Left hindlimb (tissue), 1 donor: ENCODE results near the gene CEP97.

Experiments used
- DNase-seq: peaks from one replicate; pipeline ENCODE4 v3.0.0-alpha.2; 2018

CEP97 gene

DNA sequence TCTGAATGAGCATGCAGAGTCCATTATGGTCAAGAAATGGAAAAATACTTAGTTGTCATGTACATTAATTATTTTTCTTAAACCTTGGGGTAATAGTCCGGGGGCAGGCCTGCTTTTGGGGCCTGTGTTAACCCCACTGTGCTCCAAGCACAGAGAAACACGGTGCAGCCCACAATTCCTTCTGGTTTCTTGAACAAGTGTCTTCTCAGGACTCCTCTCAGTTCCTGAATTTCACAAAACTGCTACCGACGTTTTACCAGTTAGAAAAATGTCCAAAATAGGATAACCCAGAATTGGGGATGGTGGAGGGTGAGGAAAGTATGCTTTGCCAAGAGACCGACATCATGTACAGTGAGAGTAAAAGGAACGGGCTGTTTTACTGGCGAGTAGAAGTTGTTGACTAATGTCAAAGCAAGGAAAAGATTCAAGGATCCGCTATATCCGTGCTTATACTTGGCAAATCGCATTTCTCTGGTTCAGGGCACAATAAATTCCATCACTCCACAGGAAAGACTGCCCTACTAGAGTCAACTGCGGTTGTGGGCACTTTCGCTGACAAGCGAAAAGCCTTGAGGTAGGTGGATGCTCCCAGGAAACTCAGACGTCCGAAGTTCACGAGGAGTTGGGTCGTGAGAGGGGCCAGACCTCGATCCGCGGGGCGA, 54.1 kb downstream of the CEP97 start:
- no peak for DNase-seq

DNA sequence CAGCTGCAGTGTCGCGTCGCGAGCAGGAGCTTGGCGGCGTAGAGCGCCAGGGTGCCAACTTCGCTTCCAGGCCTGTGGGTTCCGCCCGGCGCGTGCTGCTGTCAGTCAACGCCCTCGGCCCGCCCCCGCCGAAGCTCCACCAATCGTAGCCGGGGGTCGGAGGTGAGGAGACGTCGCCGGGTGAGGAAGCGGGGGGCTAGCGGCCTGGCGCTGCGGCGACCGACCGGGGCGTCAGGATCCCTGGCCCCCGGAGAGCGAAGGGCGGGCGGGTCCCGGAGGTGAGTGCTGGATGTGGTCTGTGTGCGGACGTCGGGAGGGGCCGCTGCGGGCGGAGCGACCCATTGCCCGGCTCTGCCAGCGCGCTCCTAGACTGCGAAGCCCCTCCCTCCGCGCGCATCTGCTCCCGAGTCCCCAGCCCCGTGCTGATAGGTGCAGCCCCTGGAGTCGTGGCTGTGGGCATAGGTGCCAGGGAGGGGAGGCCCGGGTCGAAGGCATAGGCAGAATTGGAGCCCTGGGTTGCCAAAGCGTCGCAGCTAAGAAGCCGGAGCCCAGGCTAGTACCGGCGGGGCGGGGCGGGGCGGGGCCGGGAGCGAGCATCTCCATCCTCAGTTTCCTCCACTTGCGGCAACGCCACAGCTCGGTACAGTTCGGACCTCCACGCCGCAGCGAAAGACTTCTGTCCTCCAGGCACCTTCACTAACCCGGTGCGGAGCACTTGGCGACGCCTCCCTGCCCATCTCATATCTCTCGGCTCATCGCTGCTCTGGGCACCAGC, 54.8 kb downstream of the CEP97 start, which contains the start of gene NXPE3:
NXPE3 (plus strand) TSS at position 165 of the 775 bp plus-strand sequence. CDS start 6,386 bp downstream, outside the sequence.
- peak; percentile 93 for DNase-seq

DNA sequence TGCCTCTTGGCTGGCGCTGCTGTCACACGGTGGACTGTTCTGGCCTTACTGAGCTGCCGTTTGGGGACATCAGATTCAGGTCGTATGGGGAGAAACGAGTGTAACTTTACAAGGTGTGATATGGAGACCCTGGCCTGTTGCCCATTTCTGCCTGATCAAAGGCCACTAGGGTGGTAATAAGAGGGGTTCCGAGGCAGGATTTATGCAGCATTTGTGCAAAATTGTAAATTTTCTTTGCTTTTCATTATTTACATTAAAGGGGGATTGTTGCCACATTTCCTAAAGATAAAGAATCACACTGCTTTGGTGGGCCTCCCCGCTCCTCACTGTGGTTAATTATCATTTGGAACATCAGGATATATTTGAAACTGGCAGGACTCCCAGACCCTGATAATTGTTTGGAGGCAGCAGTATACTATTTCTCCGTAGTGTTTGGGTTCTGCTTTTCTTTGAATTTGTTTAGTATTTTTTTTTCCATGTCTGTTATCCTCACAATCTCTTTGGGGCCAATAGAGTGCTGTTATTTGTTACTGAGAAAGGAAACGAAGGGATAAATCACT, 55.5 kb downstream of the CEP97 start:
- no peak for DNase-seq

DNA sequence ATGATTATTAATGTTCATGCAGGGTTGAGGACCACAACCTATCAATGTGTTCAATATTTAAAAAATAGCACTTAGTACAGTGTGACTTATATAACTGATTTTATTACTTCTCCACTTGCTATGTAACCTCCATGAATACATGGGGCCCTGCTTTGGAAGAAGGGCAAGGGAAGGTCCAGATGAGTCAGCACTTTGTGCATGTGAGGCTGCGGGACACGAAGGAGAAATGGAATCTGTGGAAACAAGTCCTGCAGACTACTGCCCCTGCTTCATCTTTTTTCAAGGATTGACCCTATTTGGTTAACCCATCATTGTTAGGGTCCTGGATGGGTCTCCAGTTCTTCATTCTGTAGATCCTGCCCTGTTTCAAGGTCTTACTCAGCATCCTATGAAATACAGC, 56.2 kb downstream of the CEP97 start:
- DNase-seq: no peak

DNA sequence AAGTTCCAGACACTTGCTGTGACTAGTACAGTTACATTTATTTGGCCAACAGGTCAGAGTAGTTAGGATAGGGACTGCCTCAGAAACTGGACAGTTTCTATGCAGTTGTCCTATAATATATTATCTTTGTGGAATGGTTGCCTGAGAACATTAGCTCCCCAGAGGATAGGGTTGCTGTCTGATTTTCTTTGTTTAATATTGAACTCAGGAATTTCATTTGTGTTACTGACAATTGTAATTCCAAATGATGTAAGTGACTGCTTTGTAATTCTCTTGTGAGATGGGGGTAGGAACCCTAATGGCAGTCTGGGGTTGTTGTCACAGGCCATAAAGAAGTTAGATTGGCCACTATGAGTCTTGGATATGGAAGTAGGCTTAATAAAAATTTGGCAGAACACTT, 56.8 kb downstream of the CEP97 start:
- DNase-seq: no peak

DNA sequence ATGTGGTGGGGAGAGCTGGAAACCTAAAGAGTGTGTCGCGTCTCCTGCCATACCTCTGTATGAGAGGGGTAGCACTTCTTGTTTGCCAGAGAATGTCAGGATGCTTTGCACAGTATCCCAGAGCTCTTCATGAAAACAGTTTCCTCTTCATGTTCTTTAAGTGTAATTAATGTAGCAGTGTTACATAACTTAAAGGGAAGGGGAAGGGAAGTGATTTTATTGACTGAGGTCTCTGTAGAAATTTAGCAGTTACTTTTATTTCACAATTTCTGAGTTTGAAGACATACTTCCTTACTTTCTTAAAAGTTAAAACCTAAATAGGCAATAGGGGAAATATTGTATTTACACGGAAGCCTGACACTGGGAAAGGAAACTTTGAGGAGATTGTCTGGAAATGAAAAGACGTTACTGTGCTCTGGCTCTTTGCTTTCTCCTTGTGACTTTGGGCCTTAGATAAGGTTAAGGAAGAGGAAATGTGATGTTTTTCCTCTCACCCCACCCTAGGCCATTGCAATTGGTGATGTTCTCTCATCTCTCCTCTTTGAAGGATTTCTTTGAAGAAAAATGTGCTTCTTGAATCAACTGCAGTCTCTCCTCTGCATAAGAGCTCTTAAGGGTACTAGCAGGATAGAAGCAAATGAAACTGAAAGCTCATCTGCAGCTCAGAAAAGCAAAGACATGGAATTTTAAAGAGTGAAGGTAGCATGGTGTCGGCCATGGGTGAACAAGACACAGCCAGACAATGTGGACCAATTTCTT, 60.6 kb downstream of the CEP97 start:
- DNase-seq: no peak

DNA sequence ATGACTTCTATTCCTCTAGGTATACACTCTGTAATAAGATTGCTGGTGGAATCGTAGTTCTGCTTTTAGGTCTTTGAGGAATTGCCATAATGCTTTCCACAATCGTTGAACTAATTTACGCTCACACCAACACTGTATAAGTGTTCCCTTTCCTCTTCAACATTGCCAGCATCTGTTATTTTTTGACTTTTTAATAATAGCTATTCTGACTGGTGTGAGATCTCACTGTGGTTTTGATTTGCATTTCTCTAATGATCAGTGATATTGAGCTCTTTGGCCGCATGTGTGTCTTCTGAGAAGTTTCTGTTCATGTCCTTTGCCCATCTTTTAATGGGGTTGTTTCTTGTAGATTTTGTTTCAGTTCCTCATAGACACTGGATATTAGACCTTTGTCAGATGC, 67.4 kb downstream of the CEP97 start:
- DNase-seq: no peak

DNA sequence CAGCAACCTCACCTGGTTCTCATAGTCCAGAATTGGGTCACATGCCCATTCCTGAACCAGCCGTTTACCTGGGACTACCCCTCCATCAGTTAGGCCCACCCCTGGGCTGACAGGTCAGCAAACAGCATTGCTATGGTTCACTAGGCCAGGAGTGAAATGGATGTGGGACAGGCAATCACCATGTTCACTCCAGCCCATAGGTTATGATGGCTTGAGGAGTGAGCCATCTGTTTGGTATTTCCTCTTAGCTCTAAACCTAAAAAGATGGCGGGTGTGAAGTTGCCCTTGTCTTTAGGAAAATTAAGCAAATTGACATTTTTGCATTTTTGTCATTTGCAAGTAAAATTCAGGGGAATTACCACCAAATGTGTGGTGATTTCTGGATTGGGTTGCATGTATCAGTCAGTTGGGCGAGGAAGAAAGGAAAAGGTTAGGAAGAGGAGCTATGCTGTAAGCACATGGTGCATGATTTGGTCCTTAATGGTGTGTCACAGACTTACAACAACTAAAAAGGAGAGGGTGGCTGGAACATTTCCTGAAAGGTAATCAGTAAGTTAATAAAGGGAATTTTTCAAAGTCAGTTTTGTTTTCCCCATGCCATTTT, 71.8 kb downstream of the CEP97 start:
- no peak for DNase-seq

DNA sequence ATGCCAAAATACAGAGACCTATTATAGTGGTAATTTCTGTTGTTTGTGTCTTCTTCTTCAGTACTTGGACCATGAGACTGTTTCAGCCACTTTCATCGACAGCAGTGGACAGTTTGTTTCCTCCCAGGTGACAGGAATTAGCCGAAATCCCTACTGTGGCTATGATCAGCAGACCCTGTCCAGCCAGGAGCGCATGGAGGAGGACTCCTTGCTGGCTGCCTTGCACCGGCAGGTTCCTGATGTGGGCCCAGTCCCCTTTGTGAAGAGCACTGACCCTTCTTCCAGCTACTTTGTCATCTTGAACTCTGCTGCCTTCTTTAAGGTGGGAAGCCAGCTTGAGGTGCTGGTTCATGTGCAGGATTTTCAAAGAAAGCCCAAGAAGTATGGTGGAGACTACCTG, 76.8 kb downstream of the CEP97 start:
- no peak for DNase-seq

DNA sequence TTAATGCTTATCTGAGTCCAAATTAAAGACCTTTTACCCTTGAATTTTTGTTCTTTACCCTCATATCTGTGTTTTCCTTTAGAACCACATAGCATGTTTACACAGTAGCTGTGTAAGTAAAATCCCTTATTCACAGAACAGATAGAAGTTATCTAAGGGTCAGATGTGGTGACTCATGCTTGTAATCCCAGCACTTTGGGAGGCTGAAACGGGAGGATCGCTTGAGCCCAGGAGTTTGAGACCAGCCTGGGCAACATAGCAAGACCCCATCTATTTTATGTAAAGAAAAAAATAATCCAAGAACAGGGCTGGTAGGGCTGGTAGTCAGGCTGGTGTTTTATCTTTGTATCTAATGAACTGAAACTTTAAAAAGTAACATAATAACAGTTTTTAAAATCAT, 77.8 kb downstream of the CEP97 start:
- DNase-seq: no peak

DNA sequence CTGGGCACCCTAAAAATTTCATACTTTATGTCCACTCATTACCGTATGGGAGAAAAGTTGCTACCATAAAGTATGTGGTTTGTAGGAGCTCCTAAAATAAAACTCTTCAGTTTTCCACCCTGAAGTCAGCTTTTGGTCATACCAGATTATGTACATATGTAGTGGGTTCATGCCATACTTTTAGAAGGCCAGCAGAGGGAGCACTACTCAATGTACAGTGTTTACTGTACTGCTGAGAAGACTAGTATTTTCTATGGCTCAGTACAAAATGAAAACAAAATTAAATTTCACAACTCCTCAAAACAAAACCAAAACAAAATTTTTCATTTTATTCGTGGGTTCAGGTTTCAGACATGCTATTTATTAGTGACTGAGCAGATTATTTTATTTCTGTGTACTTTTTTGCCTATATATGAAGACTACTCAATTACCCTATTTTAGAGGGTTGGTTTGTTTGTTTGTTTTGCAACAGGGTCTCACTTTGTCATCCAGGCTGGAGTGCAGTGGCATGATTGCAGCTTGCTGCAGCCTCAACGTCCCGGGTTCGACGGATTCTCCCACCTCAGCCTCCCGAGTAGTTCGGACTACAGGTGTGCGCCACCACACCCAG, 78.9 kb downstream of the CEP97 start:
- DNase-seq: no peak

DNA sequence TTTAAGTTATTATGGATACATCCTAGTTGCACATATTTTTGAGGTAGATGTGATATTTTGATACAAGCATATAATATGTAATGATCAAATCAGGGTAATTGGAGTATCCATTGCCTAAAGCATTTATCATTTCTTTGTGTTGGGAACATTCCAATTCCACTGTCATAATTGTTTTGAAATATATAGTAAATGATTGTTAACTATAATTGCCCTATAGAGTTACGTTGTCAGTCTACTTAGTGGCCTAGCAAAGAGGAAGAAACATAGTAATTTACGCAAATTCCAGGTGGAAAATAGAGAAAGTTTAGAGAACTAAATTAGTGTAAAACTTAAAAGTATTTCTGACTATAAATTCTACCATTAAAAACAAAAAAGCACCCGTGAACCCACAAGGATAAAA, 79.5 kb downstream of the CEP97 start:
- DNase-seq: no peak

DNA sequence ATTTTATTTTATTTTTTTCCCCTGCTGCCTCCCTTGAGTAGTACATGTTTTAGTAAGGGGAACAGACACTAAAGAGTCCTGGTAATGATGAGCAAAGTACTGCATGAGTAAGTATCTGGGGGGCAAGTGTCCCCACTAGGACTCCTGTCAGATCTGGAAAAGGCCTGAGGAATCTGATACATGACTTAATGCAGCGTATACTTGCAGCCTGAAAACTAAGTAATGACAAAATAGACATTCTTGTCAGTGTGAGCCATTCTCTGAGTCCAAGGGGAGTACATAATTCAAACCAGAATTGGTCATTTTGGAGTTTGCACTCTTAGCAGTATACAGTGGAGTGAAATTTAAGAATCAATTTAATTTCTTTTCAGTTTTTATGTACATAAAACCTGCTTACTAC, 82.1 kb downstream of the CEP97 start:
- DNase-seq: no peak

DNA sequence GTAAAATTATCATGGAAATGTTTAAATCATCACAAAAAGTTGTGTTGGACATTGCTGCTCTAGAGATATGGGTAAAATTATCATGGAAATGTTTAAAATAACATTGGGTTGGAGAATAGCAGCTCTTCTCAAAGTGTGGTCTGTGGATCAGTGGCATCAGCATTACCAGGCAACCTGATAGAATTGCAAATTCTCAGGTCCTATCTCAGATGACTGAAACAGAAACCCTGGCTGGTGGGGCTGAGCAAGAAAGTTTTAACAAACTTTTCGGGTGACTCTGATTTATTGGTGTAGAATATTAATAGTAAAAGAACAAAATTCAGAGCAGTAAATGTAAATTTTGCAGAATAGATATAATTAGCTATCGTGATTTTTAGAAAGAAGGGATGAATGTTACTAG, 83.5 kb downstream of the CEP97 start:
- no peak for DNase-seq

DNA sequence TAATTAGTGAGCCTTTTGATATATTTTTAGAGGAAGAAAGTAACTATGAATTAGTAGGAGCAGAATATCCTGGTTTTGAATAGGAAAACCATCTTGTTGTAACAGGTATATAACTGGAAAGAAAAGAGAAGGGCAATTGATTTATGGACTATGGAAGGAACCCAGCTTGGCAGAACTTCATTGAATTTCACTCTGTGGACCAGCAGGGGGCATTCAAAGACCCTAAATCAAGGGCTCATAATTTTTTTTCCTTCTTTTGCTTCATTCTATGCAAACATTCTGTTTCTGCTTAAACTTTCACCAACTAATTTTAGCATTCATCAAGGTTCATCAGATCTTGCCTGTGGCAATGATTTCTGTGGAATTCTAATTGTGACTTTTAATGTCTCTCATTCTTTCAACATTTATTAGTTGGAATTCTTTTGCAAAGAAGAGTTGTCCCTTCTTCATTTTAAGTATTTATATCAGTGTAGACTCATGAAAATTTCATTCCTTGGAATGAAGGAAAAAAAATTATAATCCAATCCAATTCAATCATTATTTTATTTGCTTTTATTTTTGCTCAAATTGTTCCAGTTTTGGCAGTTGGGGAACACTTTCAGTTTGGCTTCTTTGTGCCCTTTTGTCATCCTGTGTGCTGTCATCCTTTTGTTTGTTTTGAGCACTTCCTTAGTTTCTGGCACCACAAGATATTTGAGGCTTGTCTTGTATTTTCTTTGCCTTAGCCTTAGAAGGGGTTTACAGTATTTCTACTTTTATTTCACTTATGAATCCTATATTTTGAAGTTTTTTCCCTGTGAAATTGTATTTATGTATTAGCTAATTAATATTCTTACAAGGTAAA, 85.0 kb downstream of the CEP97 start:
- DNase-seq: no peak

DNA sequence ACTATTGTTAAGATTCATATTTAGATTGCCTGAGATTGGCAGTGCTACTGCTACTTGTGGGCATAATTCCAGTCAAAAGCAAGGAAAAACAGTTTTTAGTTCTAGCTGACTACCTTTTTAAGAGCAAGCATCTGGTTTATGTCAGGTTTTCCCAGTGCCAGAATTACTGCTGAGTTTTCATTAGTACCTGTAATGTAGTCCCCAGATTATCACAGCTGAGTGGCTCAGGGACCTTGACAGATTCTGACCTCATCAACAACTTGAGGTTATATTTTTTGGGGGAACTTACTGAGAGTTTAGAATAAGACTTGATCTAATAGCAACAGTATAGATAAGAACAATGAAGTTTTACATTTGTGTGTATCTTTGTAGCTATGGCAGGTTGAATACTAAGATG, 85.6 kb downstream of the CEP97 start:
- no peak for DNase-seq

DNA sequence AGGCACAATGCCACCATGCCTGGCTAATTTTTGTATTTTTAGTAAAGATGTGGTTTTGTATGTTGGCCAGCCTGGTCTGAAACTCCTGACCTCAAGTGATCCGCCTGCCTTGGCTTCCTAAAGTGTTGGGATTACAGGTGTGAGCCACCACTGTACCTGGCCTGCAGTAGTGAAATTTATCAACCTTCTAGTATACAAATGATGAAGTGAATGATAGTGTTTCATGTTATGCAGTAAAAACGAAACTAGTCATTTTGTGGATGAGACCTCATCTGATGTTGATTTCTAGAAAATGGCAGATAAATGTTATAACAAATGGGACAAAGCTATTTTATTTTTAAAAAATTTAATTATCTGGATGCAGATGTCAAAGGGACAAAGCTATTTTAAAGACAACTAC, 87.5 kb downstream of the CEP97 start:
- DNase-seq: no peak

DNA sequence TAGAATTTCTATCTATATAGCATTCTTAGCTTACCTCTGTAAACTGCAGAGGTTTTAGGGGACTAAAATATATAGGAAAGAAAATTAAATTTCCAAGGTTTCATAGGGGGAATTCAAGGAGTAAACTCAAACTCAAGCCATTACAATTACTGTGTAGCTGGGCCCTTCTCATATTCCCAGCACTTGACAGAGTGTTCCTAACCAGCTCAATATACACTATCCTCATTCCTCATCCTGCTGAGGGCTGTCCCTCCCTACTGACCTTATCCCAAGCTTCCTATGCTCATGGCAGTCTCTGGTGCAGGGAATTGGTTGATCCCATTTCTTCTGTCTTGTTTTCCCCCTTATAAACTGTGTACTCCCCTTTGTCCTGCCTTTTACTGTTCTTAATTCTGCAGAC, 88.5 kb downstream of the CEP97 start:
- no peak for DNase-seq

DNA sequence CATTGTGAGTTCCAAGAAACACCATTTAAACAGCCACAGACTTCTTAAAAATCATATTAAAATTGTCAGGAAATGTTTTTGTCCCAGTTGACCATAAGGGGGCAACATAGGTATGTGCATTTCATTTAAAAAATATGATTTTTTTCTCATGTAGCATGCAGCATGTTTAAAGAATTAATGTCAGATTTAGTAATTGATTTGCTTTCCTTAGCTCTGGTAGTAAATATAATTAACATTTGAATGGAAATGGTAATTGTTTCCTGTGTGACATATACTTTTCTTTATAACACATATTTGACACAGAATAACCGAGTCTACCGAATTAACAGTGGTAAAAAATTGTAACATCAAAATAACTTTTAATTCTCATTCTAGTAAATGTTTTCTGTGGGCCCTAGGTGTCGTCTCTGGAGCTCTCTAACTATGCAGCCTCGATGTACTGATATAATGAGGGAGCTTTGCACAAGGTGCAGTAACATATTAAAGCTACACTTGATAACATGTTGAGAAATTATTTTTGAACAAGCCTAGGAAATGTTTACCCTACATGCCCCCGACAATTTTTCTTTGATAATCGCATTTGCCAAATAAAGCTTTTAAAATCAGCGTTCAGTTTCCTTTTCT, 89.5 kb downstream of the CEP97 start:
- DNase-seq: no peak

DNA sequence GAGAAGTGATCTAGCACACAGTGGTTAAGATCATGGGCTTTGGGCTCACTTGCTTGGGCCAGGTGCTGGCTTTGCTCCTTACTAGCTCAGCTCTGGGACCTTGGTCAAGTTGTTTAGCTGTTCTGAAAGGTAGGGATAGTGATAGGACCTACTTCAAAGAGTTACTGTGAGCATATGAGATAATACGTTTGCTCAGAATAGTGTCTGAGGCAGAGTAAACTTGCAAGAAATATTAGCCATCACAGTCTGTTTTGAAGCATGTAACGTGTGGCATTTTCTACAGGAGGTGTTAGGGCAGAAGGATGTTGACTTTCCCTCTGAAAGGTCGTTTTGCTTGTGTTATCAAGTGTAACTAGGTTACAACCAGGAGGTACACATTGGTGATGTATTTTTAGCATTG, 90.4 kb downstream of the CEP97 start:
- DNase-seq: no peak
